HG02763 (cell line): ENCODE results near the gene TMEM72.

Source experiments
- ATAC-seq: cut with Tn5 transposase; IDR thresholded peaks from one replicate; pipeline ENCODE4 v1.9.1; 2021; ENCODE audit warnings: mild to moderate bottlenecking, moderate library complexity; ENCODE audit not compliant: unreplicated experiment

TMEM72 gene

DNA sequence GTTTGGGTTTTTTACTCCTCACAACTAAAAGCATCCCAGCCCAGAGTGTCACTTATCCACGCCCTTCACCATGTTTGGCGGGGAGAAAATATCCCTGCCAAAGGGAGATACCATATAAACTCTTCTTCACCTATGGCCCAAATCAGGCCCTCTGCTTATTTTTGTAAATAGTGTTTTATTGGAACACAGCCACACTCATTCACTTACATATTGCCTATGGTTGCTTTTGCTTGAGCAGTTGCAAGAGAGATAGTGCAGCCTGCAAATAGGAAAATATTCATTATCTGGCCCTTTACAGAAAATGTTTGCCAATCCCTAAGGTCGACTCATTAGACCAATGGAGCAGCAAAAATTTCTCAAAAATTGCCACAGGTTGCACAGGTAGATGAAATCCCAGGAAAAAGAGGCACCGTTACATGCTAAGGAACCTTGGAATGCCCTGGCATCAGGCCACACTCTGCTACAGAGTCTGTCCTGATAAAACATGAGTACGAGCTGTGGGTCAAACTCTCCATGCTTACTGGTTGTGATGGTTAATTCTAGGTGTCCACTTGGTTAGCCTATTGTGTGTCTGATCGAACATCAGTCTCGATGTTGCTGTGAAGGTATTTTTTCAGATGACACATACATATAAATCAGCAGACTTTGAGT lies 40.6 kb downstream of the TMEM72 start:
- ATAC-seq: no peak

DNA sequence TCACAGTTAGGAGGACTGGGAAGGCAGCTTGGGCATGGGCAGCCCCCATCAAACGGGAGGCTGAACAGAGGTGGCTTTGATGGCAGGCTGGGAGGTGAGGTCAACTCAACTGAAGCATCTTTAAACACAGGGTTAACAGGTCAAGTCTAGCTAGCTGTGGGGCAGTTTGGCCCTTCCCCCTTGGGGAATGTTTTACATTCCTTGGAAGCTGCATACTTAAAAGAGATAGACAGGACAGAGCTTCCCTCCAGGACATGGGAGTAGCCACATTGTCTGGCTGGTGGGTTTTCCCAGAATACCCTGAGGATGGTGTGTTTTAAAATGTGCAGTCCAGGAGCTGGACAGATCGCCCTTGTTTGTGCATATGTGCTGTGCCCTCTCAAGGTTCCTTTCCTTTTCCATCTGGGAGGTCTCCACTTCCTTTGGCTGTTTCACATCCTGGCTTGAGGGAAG lies 41.7 kb downstream of the TMEM72 start:
- ATAC-seq: no peak

DNA sequence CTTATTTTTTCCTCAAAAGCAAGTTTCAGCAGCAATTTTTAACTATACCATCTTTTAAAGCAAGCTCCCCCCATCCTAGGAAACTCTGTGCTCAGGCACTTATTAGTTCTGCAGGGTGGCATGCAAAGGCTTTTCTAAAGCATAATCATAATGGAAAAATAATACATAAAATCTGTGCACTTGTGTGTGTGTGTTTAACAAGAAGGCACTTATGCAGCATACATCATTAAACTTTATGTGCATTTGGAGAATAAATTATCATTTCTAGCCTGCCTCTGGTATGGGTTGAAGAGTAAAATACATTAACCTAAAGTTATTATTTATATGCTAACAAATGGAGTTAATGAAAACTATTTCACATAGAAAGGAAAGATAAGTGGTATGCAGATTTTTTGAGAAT lies 42.9 kb downstream of the TMEM72 start:
- no peak for ATAC-seq

DNA sequence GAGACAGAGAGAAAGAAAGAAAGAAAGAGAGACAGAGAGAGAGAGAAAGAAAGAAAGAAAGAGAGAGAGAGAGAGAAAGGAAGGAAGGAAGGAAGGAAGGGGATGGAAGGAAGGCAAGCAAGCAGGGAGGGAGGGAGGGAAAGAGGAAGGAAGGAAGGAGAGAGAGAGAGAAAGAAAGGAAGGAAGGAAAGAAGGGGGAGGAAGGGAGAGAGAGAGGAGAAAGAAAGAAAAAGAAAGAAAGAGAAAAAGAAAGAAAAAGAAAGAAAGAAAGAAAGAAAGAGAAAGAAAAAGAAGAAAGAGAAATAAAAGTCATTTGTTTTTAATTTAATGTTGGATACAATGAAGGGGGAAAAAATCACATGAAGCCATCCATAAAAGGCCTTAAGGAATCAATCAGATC lies 43.8 kb downstream of the TMEM72 start:
- ATAC-seq: no peak

DNA sequence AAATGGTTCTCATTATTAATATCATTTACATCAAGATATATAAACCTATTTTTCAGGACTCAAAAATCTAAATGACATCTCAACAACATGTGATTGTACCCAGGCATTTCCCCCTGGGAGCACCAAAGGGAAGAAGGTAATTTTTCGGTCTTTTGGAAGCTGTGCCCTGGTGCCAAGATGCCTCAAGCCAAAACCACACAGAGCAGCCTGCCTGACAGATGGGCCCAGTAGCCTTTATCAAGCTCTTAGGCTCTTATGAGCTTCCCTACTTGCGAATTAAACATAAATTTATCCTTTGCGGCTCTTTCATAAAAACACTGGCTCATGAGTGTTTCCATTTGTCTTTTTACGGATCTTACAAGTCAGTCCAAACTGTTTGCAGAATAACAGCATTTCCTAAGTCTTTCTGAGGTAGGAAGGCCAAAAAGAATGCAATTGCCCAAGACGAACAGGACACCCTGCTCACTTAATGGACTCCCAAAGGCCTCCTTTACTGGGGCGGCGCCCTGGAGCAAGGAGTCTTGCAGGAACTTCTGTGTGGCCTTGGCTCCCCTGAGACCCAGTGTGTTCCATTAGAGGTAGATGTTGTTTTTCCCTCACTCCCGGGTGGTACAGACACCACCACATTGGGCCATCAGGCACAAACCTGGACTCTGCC lies 44.4 kb downstream of the TMEM72 start:
- no peak for ATAC-seq

DNA sequence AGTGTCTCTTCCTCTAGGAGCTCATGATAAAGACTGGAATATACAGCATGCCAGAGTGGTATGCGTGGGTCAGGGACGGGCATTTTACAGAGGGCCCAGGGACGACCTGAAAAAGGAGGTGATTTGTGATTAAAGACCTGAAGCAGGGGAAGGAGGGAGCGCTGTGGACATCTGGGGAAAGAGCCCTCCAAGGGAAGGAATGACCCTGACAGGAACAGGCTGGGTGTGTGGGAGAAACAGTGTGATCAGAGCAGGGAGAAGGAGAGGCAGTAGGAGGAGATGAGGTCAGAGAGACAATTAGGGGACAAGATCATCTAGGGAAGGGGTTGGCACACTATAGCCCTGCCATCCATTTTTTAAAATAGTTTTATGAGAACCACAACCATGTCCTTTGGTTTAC lies 45.1 kb downstream of the TMEM72 start:
- ATAC-seq: no peak

DNA sequence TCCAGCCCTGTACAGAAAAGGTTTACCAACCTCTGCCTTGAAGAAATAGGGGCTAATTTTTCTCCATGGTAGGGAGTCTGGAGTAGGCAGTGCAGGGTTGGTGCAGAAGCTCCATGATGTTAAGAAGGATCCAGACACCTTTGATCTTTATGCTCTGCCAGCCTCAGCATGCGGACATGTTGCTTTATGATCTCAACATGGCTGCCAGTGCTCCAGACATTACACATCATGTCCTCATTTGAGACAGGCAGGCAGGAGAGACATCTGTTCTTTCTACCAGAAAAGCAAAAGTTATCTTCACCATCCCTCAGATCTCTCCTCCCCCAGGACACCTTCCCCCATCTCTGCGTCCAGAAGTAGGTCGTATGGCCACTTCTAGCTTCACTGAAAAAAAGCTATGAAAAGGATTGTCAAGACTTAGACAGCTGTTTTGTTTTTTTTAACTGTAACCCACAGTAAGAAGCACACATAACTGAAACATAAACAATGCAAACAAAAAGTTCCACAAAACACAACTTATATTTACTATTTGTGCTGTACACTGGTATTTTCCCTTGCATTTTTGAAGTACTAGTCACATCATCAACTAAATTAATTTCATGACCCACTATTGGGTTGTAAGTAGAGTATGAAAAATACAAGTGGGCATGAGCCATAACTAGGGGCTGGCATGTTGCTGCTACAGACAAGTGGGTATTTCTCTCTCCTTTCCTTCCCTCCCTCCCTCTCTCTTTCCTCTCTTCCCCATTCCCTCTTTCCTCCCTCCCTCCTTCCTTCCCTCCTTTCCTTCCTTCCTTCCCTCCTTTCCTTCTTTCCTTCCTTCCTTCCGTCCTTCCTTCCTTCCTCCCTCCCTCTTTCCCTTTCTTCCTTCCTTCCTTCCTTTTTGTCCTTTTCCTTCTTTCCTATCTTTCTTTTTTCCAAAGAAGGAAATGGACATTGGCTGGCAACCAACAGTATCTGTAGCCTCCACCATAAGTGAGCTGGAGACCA lies 45.9 kb downstream of the TMEM72 start:
- ATAC-seq: no peak

DNA sequence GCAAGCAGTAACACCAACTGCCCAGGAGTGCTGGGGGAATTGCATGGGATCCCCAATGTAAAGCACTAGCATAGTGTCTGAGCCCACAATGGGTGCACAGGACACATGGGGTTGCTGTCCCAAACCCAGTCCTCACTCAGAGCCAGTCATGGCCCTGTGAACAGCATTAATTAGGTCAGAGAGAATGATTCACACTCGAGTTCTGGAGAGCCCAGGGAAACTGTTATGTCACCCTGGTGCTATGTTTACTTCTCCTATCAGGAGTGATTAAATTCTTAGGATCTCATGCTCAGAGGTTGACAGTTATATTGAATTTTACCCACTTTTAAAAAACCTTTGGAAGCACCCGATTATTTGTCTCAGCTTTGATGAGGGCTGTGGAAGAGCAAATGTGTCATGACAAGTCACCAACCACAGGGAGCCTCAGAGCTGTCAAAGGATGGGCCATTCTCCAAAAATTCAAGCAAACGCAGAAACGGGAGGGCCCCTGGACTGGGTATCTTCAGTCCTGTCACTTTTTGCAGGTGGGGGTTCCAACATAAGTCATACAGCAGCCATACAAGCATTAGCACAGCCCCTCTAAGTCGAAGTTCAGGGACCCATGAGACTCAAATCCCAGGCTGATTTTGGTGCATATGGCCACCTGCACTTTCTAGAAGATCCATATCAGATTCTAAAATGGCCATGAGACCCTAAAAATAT lies 47.2 kb downstream of the TMEM72 start:
- ATAC-seq: no peak

DNA sequence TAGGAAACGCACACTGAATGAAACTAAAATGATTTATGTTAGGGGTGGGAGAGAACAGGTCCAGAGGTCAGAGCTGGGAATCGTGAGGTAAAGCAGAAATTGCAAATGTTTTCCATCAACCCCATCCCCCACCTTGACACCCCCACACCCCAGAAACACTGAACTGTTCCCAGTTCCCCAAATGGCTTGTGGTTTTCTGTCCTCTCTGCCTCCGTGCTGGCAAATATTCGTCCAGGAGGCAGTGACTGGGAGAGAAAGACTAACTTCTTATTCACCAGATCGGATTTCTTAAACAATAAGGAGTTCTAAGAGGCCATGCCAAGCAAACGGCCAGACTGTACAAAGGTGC lies 47.7 kb downstream of the TMEM72 start:
- no peak for ATAC-seq

DNA sequence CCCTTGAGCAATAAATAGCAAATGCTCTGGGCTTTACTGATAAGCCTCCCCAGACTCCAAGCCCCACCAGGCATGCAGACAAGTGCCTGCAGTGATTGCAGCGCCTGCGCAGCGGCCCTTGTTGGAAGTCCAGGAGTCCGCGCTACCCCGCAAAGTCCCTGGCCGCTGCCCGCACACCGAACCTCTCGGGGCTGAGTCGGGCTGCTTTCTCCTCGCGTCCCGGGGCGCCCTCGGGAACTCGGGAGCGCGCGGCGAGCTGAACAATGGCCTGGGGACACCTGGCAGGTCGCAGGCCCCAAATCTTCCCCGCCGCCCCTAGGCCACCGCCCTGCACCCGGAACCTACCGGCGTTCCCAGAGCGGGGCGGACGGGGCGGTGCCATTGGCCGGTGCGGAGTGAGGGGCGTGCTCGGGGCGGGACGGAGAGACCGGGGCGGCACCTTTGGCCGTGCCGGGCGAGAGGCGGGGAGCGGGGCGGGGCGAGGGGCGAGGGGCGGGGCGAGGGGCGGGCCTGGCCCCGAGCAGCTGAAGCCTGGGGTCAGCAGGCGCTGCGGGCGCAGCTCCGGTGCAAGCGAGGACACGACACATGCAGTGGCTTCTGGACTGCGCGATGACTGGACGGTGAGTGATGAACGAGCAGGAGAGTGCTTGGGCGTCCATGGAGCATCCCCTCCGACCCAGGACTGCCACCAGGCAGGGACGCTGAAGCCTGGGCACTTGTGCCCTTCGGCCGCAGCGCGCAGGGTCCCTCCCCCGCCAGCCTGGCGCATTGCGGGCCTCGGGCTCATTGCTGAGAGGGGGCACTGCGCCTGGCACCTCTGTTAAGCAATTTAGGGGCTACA lies 48.3 kb downstream of the TMEM72 start, which contains the start of gene RASSF4:
TSS of gene RASSF4 (plus strand) at position 556 of the 841 bp plus-strand sequence. CDS start 10,401 bp downstream, outside the sequence.
- peak; percentile 96 for ATAC-seq

DNA sequence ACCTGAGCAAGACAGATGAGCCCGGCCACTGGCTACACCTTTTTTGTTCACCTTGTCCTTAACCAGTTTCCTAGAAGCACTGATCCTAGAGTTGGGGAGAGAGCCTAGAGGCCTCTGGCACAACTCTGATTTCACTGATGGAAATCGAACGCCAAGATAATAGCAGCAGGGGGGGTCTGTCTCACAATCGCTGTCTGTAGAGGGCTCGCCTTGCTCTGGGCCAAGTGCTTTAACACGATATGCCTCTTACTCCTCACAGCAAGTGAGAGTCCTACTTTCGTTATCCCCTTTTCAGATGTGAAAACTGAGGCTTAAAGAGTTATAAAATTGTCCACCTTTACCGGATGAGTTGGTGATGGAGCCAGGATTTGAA lies 48.9 kb downstream of the TMEM72 start:
- no peak for ATAC-seq

DNA sequence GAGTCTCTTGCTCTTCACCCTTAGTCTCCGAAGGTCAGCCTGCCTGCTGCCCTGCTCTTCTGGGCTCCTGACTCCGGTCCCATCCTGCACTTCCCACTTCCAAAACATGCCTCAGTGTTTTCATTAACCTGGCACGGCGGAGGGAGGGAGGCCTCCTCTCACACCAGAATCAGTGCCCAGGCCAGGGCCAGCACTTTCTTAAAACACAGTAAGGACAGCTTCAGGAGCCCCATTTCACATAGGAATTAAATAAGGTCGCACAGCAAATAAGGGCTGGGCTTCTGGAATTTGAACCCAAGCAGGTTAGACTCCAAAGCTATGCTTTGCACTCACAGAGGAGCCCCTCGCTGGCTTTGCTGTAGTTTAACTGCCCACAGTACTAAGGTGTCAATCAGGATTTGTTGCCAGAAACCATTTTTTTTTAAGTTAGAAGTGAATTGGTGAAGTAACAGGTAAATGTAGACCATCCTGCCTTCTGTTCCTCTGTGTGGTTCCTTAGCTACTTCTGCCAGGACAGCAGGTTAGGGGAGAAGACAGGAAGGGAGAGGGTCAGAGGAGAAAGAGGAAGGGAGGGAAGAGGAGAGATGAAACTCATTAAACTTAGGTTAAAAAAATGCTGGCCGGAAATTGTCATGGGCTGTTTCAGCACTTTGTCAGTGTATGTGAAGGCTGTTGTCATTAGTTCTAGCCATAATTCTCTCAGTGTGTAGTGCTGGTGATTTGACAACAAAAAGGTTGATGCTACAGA lies 49.5 kb downstream of the TMEM72 start:
- ATAC-seq: no peak

DNA sequence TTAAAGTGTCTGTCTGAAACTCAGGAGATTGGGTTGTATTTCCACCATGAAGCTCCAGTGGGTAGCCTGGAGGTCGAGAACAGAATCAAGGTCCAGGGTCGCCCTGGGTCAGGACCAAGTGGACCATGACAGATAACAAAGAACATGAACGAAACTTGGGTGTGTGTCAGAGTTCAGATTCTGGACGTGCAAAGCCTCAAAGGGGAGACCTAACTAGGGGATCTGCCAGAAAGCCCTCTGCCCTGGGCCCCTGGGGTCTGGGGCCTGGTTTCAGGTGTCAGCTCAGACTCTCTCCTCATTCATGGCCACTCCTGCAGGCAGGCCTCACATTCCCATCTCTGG lies 50.1 kb downstream of the TMEM72 start:
- ATAC-seq: no peak

DNA sequence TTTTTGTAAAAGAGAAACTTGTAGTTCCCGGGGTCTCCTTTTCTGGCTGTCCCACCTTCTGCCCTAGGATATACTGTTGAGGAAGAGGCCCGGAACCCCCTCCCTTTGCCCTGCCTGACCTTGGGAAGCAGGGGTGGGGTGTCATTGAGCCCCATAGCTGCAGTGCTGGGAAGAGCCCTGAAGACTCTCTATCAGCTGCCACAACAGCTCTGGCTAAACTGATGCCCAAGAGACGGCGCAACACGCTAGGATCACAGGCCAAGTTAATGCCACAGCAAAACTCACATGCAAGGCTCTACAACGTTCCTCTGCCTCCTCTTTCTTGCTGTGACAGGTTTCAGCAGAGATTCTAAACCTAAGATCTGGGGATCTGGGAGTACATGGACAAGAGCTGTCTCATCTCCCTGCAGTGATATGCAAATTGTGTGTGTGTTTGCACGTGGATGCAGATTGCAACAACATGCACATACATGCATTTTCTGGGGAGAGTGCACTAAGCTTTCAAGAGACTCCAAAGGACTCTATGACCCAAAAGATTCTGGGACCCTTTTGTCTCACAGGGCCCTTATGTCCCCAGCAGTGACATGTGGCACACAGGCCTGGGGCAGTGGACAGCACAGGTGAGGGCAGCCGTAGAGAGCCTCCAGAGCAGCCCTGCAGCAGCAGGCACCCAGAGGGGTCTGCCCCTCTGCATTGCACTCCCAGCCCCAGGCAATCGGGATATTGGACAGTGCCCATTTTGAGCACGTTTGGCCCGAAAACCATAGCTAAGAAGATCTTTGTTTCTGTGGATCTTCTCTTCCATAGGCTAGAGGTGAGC lies 51.0 kb downstream of the TMEM72 start:
- ATAC-seq: no peak

DNA sequence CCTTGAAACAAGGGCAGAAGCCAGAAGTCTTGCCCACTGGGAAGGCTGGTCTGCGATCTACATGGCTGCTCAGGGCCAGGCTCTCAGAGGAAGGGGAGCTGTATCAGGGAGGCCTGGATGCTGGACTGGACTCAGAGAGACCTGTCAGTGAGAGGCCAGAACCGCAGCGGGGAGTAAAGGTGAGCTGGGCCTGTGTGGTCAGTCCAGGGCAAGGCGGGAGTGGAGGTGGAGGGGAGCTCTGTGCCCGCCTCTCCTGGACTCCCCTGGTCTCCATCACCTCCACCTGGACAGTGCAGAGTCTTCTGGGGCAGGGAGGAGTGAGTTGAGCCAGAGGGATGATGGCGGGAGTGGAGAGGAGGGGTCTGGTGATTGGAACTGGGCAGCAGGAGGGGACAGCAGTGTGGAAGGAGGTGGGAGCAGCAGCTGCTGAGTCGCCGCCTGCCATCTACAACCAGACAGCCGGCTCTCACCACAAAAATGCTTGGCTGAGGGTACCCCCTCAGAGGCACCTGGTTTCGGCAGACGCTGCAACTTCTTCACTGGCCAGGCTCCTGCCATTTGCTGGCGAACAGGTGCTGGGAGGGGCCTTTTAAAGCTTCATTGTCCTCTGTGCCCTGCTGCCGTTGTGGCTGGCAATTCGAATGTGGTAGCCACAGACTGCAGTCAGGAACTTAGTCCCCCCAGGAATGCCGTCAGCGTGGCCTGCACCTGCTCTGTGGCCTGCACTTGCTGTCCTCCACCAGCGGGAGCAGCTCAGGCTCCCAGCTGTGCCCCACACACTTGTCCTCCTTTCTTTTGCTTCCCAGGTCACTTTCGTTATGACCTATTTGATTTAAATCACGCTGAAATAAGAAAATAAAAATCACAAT lies 52.0 kb downstream of the TMEM72 start:
- no peak for ATAC-seq

DNA sequence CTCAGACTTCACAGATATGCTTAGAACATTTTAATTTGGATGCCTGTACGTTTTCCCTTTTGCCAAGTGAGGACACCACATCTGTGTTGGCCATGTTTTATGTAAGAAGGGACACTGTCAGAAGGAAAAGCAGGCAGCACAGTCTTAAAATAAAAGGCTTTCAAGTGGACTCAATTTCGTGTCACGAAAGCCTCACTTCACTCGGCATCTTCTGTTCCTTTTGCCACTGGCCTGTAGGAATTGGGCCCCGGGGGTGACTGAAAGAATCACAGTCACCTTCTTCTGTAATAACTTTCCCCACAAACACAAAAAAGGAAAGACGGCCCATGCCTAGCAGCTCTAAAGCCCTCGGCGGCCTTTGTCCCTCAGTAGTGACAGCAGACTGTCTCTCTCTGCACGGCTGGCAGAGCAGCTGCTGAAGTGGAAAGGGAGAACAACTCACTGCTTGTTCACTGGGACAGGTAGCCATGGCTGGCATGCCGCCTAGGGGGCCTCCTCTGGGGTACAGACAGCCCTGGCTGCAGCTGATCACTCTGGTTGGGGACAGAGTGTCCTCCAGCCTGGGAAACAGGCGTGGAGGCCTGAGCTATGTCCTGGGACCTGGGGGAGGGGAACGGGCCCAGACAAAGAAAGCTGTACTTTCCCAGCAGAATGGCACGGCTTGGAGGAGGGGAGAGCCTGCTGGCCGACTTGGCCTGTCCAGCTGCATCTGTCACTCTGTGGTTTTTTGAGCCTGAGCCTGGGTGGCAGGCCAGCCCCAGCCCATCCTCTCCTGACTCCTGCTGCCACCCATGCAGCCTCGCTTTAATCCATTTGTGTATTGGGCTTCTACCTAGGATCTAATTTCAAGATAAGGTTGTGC lies 52.9 kb downstream of the TMEM72 start:
- no peak for ATAC-seq

DNA sequence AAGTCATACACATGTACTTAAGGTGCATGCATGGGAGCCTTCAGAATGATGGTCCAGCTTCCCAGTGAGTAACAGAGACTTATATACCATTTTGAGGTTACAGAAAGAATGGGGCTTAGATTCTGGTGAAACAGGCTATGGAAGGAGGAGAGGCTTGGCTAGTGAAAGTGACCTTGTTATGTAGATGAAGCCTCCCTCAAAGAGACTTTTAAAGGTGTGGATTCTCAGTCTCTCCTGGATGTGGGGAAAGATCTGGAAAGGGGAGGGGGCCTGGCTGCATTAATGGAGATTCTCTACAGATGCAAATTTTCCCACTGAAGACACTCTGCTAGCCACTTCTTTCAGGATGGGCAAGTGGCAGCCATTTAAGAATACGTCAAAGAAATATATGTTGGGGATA lies 54.0 kb downstream of the TMEM72 start:
- no peak for ATAC-seq
